Measurements from ENCODE around the gene ASMTL.
A peak's percentile ranks its signal among the peaks of the same experiment; 100 is the strongest.

ASMTL gene

GRCh38 chrX:1486749-1487361 is 34.1 kb upstream of the ASMTL start:
- no peak for TF ChIP-seq CTCF (IDR thresholded peaks at IDR 0.05; ENCODE audit: insufficient read depth, low read length, poor library complexity, severe bottlenecking)
- TF ChIP-seq EZH2phosphoT487 (conservative IDR thresholded peaks at IDR 0.05; ENCODE audit: low read length), result no peak
- Histone ChIP-seq H3K27ac (ENCODE audit: low read depth, low read length) (peak overlapping the region; percentile 100), H4K20me1 (ENCODE audit: low read depth, low read length) (no peaks in the 10 kb centered on the region), H3K9me3 (ENCODE audit: insufficient read depth, low read length) (no peaks in the 10 kb centered on the region), H3K4me2 (ENCODE audit: low read depth, low read length, poor library complexity, severe bottlenecking) (peak overlapping the region; percentile 52), H3K36me3 (ENCODE audit: low read length) (peaks cover 18% of the 10 kb centered on the region; the same call in 1 of the 2 replicates), H3K9me2 (replicated peaks; ENCODE audit: insufficient read depth, low read length) (no peaks in the 10 kb centered on the region), H3K4me3 (ENCODE audit: insufficient read depth, low read length, poor library complexity, severe bottlenecking) (no peak overlapping the region), H2AFZ (ENCODE audit: low read depth, low read length, severe bottlenecking) (no peak overlapping the region), H3K9ac (ENCODE audit: low read length) (peak overlapping the region; percentile 34), H3K27me3 (ENCODE audit: low read length) (no peaks in the 10 kb centered on the region), H3K79me2 (ENCODE audit: insufficient read depth, low read length) (peaks cover 26% of the 10 kb centered on the region), H3F3A (ENCODE audit: insufficient read depth) (peaks cover 56% of the 10 kb centered on the region)

GRCh38 chrX:1486177-1486576 is 33.5 kb upstream of the ASMTL start:
- Histone ChIP-seq H4K20me1 (ENCODE audit: low read depth, low read length) (no peaks in the 10 kb centered on the region), H3K9ac (ENCODE audit: low read length) (no peak overlapping the region), H3K36me3 (ENCODE audit: low read length) (peaks cover 13% of the 10 kb centered on the region; the same call in 1 of the 2 replicates), H3F3A (ENCODE audit: insufficient read depth) (peaks cover 58% of the 10 kb centered on the region), H3K4me2 (ENCODE audit: low read depth, low read length, poor library complexity, severe bottlenecking) (no peak overlapping the region), H2AFZ (ENCODE audit: low read depth, low read length, severe bottlenecking) (no peak overlapping the region), H3K9me2 (replicated peaks; ENCODE audit: insufficient read depth, low read length) (no peaks in the 10 kb centered on the region), H3K9me3 (ENCODE audit: insufficient read depth, low read length) (no peaks in the 10 kb centered on the region), H3K27ac (ENCODE audit: low read depth, low read length) (peak overlapping the region; percentile 100), H3K79me2 (ENCODE audit: insufficient read depth, low read length) (peaks cover 26% of the 10 kb centered on the region), H3K27me3 (ENCODE audit: low read length) (no peaks in the 10 kb centered on the region), H3K4me3 (ENCODE audit: insufficient read depth, low read length, poor library complexity, severe bottlenecking) (no peak overlapping the region)
- TF ChIP-seq CTCF (IDR thresholded peaks at IDR 0.05; ENCODE audit: insufficient read depth, low read length, poor library complexity, severe bottlenecking), result no peak
- no peak for TF ChIP-seq EZH2phosphoT487 (conservative IDR thresholded peaks at IDR 0.05; ENCODE audit: low read length)

GRCh38 chrX:1485033-1485432 is 32.3 kb upstream of the ASMTL start:
- H3K36me3 ChIP-seq (ENCODE audit: low read length), result peaks cover 12% of the 10 kb centered on the region
- no peaks in the 10 kb centered on the region for H3K9me3 ChIP-seq (ENCODE audit: insufficient read depth, low read length)
- no peaks in the 10 kb centered on the region for H3K9me2 ChIP-seq (replicated peaks; ENCODE audit: insufficient read depth, low read length)
- TF ChIP-seq EZH2phosphoT487 (conservative IDR thresholded peaks at IDR 0.05; ENCODE audit: low read length) (no peak), CTCF (IDR thresholded peaks at IDR 0.05; ENCODE audit: insufficient read depth, low read length, poor library complexity, severe bottlenecking) (no peak)
- no peak overlapping the region for H3K9ac ChIP-seq (ENCODE audit: low read length)
- H3F3A ChIP-seq (ENCODE audit: insufficient read depth), result peaks cover 62% of the 10 kb centered on the region
- H2AFZ ChIP-seq (ENCODE audit: low read depth, low read length, severe bottlenecking), result no peak overlapping the region
- no peak overlapping the region for H3K4me3 ChIP-seq (ENCODE audit: insufficient read depth, low read length, poor library complexity, severe bottlenecking)
- H3K4me2 ChIP-seq (ENCODE audit: low read depth, low read length, poor library complexity, severe bottlenecking), result peak overlapping the region; percentile 59
- no peaks in the 10 kb centered on the region for H3K27me3 ChIP-seq (ENCODE audit: low read length)
- peak overlapping the region; percentile 100 for H3K27ac ChIP-seq (ENCODE audit: low read depth, low read length)
- H4K20me1 ChIP-seq (ENCODE audit: low read depth, low read length), result no peaks in the 10 kb centered on the region
- peaks cover 28% of the 10 kb centered on the region for H3K79me2 ChIP-seq (ENCODE audit: insufficient read depth, low read length)

Data from SU-DHL-6 (cell line).